Measurements from ENCODE around the gene SNCAIP. TPM values are rescaled to one million over a fixed set of nuclear protein-coding genes. Genes with fewer than 3 reads are reported as not detected.
"Not testable (repeated sequence)": the region's sequence is repeated elsewhere in the genome, so short reads cannot be mapped to it uniquely, and the experiment has no call there.

The SNCAIP gene
- total RNA-seq, 4 donors from 2014 or later, result 0.88 to 13.0 (median 2.9) TPM

- no peak for DNase-seq (ENCODE audit: low spot score in 2 of 2)
- intact Hi-C loops (cut with DNase I; ENCODE audit: low total_unique reads), result no loop called here
- WGBS, 2 donors, result 80 to 92% methylated on average over 4 of the region's 4 CpGs
Observed at GRCh38 chr5:122351416-122352157, 39.5 kb downstream of the SNCAIP start.

GRCh38 chr5:122352331-122352730 lies 40.3 kb downstream of the SNCAIP start:
- no peak for DNase-seq (ENCODE audit: low spot score in 2 of 2)
- no peak for TF ChIP-seq CTCF (IDR thresholded peaks at IDR 0.05)
- TF ChIP-seq POLR2A (IDR thresholded peaks at IDR 0.05), result no peak
- H3K4me3 ChIP-seq (ENCODE audit: low read depth, poor library complexity, severe bottlenecking), result no peak overlapping the region
- intact Hi-C loops (cut with DNase I; ENCODE audit: low total_unique reads), result no loop called here

More at GRCh38 chr5:122351416-122352157, 39.5 kb downstream of the SNCAIP start:
- TF ChIP-seq CTCF (IDR thresholded peaks at IDR 0.05) (no peak), POLR2A (IDR thresholded peaks at IDR 0.05) (no peak)
- no peak overlapping the region for H3K4me3 ChIP-seq (ENCODE audit: low read depth, poor library complexity, severe bottlenecking)

- WGBS, 2 donors, result 92 to 96% methylated on average over 3 of the region's 3 CpGs
- H3K4me3 ChIP-seq (ENCODE audit: low read depth, poor library complexity, severe bottlenecking); intact Hi-C loops (cut with DNase I; ENCODE audit: low total_unique reads); DNase-seq (ENCODE audit: low spot score in 2 of 2): not testable (repeated sequence)
Observed at GRCh38 chr5:122353361-122353760, 41.3 kb downstream of the SNCAIP start.

- WGBS, 2 donors, result 75% methylated on average over 3 of the region's 3 CpGs
- TF ChIP-seq POLR2A (IDR thresholded peaks at IDR 0.05) (no peak), CTCF (IDR thresholded peaks at IDR 0.05) (no peak)
- no peak for DNase-seq (ENCODE audit: low spot score in 2 of 2)
- no peak overlapping the region for H3K4me3 ChIP-seq (ENCODE audit: low read depth, poor library complexity, severe bottlenecking)
- intact Hi-C loops (cut with DNase I; ENCODE audit: low total_unique reads), result no loop called here
Observed at GRCh38 chr5:122354293-122354692, 42.3 kb downstream of the SNCAIP start.

- H3K4me3 ChIP-seq (ENCODE audit: low read depth, poor library complexity, severe bottlenecking), result no peak overlapping the region
- no peak for DNase-seq (ENCODE audit: low spot score in 2 of 2)
- 86 to 87% methylated on average over 3 of the region's 3 CpGs for WGBS, 2 donors
- intact Hi-C loops (cut with DNase I; ENCODE audit: low total_unique reads), result no loop called here
- TF ChIP-seq CTCF (IDR thresholded peaks at IDR 0.05) (no peak), POLR2A (IDR thresholded peaks at IDR 0.05) (no peak)
Observed at GRCh38 chr5:122355324-122355723, 43.3 kb downstream of the SNCAIP start.

- 82 to 91% methylated on average over 2 of the region's 2 CpGs for WGBS, 2 donors
- no peak overlapping the region for H3K4me3 ChIP-seq (ENCODE audit: low read depth, poor library complexity, severe bottlenecking)
- intact Hi-C loops (cut with DNase I; ENCODE audit: low total_unique reads), result no loop called here
- DNase-seq (ENCODE audit: low spot score in 2 of 2), result no peak
- TF ChIP-seq CTCF (IDR thresholded peaks at IDR 0.05) (no peak), POLR2A (IDR thresholded peaks at IDR 0.05) (no peak)
Observed at GRCh38 chr5:122356855-122357254, 44.8 kb downstream of the SNCAIP start.

Measured in lower leg skin (tissue), 4 donors.